CD4-positive, alpha-beta T cell treated with Interleukin-17A for 1 hour (primary cell): ENCODE results near the gene NUP205.
"Not testable (repeated sequence)": the region's sequence is repeated elsewhere in the genome, so short reads cannot be mapped to it uniquely, and the experiment has no call there.

Source experiments
- DNase-seq: peaks from one replicate; pipeline ENCODE4 v3.0.0-alpha.2; 2020

The NUP205 gene

GRCh38 chr7:135620980-135621850 is 63.5 kb downstream of the NUP205 start:
- DNase-seq, result peak; percentile 57

GRCh38 chr7:135634191-135634878 is 76.6 kb downstream of the NUP205 start:
- DNase-seq, result no peak

- not testable (repeated sequence) for DNase-seq
Observed at GRCh38 chr7:135639690-135640089, 82.0 kb downstream of the NUP205 start.

GRCh38 chr7:135644154-135644553 is 86.4 kb downstream of the NUP205 start:
- no peak for DNase-seq

GRCh38 chr7:135644729-135645128 is 87.0 kb downstream of the NUP205 start:
- DNase-seq, result no peak

GRCh38 chr7:135645296-135645904 is 87.7 kb downstream of the NUP205 start:
- peak; percentile 60 for DNase-seq

GRCh38 chr7:135647755-135648154 is 90.0 kb downstream of the NUP205 start:
- no peak for DNase-seq

- DNase-seq, result no peak
Observed at GRCh38 chr7:135648235-135648634, 90.5 kb downstream of the NUP205 start.

GRCh38 chr7:135650831-135651573 is 93.3 kb downstream of the NUP205 start:
- no peak for DNase-seq

GRCh38 chr7:135653340-135654080 is 95.8 kb downstream of the NUP205 start:
- DNase-seq, result no peak

- DNase-seq, result no peak
Observed at GRCh38 chr7:135658564-135658963, 100.8 kb downstream of the NUP205 start.

GRCh38 chr7:135659159-135659846 is 101.6 kb downstream of the NUP205 start:
- DNase-seq, result peak; percentile 13

GRCh38 chr7:135661311-135662122 is 103.8 kb downstream of the NUP205 start:
- DNase-seq, result no peak

GRCh38 chr7:135662123-135662372 is 104.3 kb downstream of the NUP205 start:
- DNase-seq, result no peak

- peak; percentile 94 for DNase-seq
Observed at GRCh38 chr7:135662373-135663114, 104.8 kb downstream of the NUP205 start, which contains the start of gene STMP1. Gene STMP1, plus strand, starts transcription at chr7:135662514.

- DNase-seq, result no peak
Observed at GRCh38 chr7:135664046-135664589, 106.4 kb downstream of the NUP205 start.

- DNase-seq, result no peak
Observed at GRCh38 chr7:135665042-135665441, 107.3 kb downstream of the NUP205 start.

- no peak for DNase-seq
Observed at GRCh38 chr7:135666156-135666555, 108.4 kb downstream of the NUP205 start.

GRCh38 chr7:135666846-135667245 is 109.1 kb downstream of the NUP205 start:
- no peak for DNase-seq

GRCh38 chr7:135667626-135668025 is 109.9 kb downstream of the NUP205 start:
- DNase-seq, result not testable (repeated sequence)
